ENCODE measurements around the gene TUBGCP6.

DNA sequence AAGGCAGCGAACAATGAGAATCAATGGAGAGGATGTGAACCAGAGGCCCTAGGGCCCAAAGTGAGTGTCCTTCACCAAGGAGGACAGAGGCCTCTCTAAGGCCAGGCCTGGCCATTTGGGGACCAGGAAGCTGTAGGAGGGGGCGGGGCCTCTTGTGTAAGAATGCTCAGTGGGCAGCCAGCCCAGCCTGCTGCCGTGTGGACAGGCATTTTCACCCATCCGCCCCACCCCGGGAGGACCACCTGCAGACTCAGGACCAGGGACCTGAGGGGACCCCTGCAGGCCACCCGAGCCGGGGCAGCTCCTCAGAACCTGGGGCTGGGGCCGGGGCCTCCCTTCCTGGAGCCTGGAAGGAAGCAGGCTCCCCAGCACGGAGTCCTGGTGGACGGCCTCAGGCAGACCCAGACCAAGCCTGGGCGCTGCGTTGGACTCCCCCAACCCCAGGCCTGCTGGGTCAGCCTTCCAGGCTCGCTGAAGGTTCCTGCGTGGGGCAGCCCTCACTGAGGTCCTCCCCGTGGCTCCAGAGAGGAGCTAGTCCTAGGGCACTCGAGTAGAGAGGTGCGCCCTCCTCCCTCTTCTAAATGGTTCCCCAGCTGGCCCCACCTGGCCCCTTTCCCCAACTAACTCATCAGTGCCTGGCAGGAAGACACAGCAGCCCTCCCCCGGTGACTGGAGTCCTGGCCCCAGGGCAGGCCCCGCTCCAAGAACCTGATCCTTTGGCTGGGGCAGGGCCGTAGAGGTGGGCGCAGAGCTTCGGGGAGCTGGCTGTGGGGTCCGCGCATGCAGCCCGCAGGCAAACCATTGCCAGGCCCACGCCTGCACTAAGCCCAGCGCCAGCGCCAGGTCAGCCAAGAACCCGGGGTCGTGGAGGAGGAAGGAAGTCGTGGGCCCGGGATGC lies 60.6 kb downstream of the TUBGCP6 start:
- TF ChIP-seq EZH2 (IDR thresholded peaks at IDR 0.05; ENCODE audit: borderline replicate concordance, low read depth, low read length, severe bottlenecking) = no peak
- TF ChIP-seq, protein P1, sequence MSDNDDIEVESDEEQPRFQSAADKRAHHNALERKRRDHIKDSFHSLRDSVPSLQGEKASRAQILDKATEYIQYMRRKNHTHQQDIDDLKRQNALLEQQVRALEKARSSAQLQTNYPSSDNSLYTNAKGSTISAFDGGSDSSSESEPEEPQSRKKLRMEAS (IDR thresholded peaks at IDR 0.05; ENCODE audit: insufficient read depth, insufficient read length) = no peak

Measured in endothelial cell of umbilical vein (primary cell).